HG02970 (cell line): ENCODE measurements around the gene IDUA.
"Not testable (repeated sequence)": the region's sequence is repeated elsewhere in the genome, so short reads cannot be mapped to it uniquely, and the experiment has no call there.

Source experiments
- ATAC-seq: cut with Tn5 transposase; IDR thresholded peaks from one replicate; pipeline ENCODE4 v1.9.1; 2021; ENCODE audit warnings: mild to moderate bottlenecking, moderate library complexity, moderate number of reproducible peaks; ENCODE audit not compliant: unreplicated experiment, low FRiP score

Gene IDUA

GRCh38 chr4:1042352-1043055 is 55.7 kb downstream of the IDUA start:
- no peak for ATAC-seq

DNA sequence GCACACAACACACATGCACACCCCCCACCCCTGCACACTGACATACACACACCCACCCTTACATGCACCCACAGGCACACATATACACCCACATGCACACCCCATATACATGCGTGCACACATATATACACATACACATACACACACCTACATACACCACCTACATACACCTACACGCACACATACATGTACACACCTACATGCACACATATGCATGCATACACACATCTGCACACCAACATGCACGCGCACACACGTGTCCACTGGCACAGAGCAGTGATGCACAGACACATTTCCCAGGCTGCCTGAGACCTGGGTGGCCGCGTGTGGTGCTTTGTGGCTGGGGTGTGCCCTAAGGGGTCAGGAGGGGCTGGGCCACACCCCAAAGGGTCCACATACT is 56.3 kb downstream of the IDUA start:
- no peak for ATAC-seq

DNA sequence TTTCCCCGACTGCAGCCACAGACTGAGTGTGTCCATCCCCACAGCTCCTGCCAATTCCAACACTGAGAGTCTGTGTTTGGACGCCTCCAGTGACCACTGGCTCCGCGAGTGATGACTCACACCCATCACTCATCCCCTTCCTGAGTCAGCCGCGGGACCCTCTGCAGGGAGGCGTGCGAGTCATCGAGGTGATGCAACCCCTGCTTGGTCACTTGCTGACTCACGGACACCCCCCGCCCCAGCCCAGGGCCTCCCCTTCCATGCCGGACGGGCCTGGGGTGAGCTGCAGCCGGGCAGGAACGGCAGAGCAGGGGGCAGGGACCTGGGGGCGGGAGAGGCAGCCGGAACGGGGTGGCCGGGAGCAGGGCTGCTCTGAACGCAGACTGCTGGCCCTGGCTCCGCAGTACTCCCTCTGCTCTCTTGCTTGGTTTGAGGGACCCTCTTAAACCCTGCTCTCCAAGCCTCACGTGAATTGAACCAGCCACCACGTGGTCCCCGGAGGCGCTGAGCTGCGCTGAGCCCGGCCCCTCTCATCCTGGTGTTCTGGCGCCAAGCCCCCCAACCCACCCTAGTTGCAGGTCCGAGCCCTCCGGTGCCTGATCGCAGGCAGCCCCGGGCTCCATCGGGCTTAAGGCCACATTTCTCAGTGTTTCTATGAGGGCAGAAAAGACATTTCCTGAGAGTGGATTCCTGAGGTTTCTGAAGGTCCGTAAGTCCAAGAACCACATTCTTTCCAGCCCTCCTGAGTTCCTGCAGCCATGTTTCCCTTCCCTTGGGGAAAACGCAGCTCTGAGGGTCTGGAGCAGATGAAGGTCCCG is 57.0 kb downstream of the IDUA start:
- ATAC-seq: no peak

GRCh38 chr4:1044469-1045192 is 57.8 kb downstream of the IDUA start:
- no peak for ATAC-seq

DNA sequence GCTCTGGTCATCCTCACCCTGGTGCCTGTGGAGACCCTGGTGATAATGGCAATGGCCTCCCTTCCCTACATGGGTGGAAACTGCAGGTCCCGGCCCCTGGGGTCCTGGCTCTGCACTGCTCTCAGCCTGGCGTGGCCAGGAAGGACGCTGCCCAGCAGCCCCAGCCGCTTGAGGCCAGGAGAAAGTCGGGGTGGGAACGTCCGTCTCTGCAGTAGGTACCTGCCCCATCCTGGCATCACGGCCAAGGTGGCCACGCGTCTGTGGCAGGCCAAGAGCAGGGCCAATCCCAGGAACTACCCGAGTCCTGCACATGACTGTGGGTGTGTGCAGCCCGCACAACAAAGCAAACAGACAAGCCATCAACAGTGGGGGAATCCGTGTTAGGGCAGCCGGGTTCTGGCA is 58.4 kb downstream of the IDUA start:
- ATAC-seq: no peak

GRCh38 chr4:1045595-1046201 is 58.9 kb downstream of the IDUA start:
- ATAC-seq: no peak

DNA sequence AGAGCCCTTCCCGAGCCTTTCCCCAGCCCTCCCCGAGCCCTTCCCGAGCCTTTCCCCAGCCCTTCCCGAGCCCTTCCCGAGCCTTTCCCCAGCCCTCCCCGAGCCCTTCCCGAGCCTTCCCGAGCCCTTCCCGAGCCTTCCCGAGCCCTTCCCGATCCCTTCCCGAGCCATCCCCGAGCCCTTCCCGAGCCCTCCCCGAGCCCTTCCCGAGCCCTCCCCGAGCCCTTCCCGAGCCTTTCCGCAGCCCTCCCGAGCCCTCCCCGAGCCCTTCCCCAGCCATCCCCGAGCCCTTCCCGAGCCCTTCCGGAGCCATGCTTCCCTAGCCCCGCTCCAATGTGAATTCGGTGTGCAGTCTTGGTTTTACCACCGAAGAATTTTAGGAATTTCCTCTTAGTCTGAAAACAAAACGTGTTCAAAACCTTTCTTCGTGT is 59.8 kb downstream of the IDUA start:
- not testable (repeated sequence) for ATAC-seq

DNA sequence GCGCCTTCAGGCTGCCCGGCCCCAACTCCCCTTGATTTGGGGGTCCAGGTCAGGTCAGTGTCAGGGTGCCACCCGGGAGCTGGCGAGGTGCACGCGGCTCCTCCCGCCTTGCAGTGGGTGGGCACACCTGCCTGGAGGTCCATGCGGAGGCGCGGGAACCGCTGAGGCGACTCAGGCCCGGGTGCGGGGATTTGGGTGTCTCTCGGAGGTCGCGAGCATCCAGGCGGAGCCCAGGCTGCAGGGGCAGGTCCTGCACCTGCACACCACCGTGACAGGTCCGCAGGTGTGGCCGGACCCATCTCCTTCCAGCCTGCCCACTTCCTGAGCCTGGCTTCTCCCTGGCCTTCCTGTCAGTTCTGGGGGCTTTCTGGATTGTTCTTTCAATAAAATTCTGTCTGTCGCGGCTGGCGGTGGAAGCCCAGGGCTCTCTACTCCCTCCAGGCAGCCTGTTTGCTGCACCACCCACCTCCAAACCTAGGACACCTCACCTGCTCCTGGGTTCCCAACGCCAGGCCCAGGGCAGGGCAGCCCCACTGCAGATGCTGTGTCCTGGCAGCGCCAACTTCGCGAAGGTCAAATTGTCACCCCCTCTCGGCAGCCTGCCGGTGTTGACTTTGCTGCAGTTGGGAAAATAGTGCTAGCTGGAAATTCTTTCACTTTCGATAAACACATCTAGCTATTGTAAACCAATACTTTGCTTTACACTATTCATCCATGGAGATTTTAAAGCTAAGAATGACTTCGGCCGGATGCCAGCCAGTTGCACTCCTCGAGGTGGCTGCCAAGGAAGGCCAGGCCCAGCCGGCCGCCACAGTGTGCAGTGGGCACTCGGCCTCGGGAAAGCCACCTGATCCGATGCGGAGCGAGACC is 60.5 kb downstream of the IDUA start:
- no peak for ATAC-seq

GRCh38 chr4:1047976-1048772 is 61.3 kb downstream of the IDUA start:
- no peak for ATAC-seq

DNA sequence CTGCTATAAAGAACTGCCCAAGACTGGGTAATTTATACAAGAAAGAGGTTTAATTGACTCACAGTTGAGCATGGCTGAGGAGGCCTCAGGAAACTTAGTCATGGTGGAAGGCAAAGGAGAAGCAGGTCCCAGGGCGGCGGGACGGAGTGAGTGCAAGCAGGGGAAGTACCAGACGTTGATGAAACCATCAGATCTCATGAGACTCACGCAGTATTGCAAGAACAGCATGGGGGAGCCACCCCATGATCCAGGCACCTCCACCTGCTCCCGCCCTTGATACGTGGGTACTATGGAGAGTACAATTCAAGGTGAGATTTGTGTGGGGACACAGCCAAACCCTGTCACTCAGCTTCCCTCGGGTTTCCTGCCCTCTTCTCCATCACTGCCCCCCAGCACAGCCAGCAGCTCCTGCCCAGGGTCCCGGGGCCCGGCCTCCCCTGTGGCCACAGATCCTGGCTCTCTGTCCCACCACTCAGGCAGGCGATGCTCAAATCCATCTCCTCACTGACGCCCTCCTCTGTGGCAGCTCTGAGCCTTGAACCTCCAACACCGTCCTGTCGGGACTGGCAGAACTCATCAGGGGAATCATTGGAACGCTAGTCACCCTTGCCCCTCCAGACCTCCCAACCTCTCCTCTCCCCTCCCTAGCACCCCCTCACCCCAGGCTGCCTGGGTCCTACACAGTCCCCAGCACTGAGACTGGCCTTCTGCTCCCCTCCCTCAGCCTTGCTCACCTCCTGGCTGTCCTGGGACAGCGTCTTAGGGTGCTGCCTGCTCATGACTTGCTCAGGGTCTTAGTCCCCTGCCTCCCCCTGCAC is 62.1 kb downstream of the IDUA start:
- no peak for ATAC-seq

DNA sequence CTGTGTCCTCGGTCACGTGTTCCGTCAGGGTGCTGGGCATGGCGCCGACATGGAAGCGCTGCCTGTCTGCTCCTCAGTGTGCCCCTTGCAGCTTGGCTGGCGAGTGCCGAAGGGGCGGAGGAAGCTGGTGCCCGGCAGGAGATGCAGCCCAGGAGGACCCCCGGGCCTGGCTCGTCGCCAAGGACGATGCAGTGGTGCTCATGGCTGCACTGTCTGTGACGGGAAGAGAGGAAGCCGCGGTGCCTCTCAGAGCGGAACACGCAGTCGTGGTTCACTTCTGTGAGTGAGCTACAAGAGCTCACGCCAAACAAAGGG is 62.7 kb downstream of the IDUA start:
- ATAC-seq: no peak

- ATAC-seq: no peak
Observed at GRCh38 chr4:1050486-1051213, 63.8 kb downstream of the IDUA start.

DNA sequence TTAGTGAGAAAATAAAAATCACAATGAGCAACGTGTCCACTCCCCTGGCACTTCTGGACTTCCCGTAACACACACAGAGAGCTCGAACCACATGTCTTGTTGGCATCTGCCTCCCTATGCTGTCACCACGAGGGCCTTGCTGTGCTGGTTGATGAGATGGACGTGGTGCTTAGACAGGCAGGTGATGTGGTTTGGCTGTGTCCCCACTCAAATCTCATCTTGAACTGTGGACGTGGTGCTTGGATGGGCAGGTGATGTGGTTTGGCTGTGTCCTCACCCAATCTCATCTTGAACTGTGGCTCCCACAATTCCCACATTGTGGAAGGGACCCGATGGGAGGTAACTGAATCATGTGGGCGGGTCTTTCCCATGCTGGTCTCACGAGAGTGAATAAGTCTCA is 64.6 kb downstream of the IDUA start:
- ATAC-seq: no peak

DNA sequence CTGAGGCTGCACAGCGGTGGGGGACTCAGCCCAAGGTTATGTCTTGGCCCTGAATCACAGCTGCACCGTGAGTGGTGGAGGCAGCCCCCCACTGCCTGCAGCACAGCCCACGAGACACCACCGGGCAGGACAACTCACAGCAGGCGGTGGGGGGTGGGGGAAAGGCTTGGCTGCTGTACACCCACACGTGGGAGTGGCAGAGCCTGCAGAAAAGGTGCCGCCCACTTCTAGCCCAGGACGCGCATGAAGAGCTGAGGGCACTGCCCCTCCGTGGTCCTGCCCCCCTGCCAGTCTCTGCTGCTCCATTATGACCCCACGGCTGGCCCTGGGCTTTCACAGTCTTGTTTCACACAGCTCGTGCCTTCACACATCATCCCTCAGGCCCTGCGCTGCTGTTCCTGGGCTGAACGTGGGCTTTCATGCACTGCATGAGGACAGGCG is 65.4 kb downstream of the IDUA start:
- no peak for ATAC-seq

DNA sequence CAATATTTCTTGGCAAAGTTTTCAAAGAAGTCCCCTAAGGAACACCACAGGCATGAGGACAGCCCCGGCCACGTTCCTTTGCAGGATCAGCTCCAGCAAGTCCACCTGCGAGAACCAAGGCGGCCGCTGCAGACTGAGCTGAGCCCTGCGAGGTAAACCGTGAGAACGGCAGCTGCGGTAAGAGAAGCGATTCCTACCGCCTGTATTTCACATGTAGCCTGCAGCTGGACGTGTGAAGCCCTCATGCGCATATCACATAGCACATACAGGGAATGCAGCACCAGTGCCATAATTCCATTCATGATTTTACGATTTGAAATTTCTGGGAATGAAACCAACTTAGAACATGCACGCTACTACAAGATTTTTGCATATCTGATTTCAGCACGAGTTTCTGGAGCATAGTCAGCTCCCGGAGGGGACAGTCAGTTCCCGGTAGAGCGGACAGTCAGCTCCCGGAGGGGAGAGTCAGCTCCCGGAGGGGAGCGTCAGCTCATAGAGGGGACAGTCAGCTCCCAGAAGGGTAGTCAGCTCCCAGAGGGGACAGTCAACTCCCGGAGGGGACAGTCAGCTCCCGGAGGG is 66.3 kb downstream of the IDUA start:
- ATAC-seq: no peak

DNA sequence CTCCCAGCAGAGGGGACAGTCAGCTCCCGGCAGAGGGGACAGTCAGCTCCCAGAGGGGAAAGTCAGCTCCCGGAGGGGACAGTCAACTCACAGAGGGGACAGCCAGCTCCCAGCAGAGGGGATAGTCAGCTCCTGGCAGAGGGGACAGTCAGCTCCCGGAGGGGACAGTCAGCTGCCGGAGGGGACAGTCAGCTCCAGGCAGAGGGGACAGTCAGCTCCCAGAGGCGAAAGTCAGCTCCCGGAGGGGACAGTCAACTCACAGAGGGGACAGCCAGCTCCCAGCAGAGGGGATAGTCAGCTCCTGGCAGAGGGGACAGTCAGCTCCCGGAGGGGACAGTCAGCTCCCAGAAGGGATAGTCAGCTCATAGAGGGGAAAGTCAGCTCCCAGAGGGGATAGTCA is 67.0 kb downstream of the IDUA start:
- not testable (repeated sequence) for ATAC-seq
